OCI-LY3 (cell line): ENCODE data around the gene RGMB.

Experiments used
- H2AFZ ChIP-seq: fragments of 200-600, 300-600 bp; shearing (Covaris generic); 2 replicates; pipeline ENCODE4 v1.6.0; 2014; ENCODE audit warnings: antibody characterized with exemption, low read depth, low read length
- H3K27ac ChIP-seq: fragments of 200-600, 300-600 bp; sonication (generic); 2 replicates; pipeline ENCODE4 v1.5.1; 2014; ENCODE audit warnings: mild to moderate bottlenecking, low read length, moderate library complexity, mixed read lengths
- H3K27me3 ChIP-seq: fragments of 200-600, 300-600 bp; sonication (generic); 2 replicates; pipeline ENCODE4 v1.6.1; 2014; ENCODE audit warnings: low read depth, low read length, mixed read lengths
- H3K36me3 ChIP-seq: fragments of 200-600, 300-600 bp; sonication (generic); replicated peaks from 2 replicates; pipeline ENCODE3; 2014; ENCODE audit warnings: low read depth, low read length, mixed read lengths
- H3K4me1 ChIP-seq: fragments of 300-600, 200-600 bp; sonication (generic); 2 replicates; pipeline ENCODE4 v1.6.1; 2014; ENCODE audit warnings: low read length, mixed read lengths
- H3K4me2 ChIP-seq: fragments of 200-600, 300-600 bp; sonication (generic); 2 replicates; pipeline ENCODE4 v1.6.1; 2014; ENCODE audit warnings: low read length, mixed read lengths
- H3K4me3 ChIP-seq: fragments of 300-600, 200-600 bp; sonication (generic); 2 replicates; pipeline ENCODE4 v1.5.1; 2014; ENCODE audit warnings: antibody characterized with exemption, mild to moderate bottlenecking, low read length, moderate library complexity
- H3K79me2 ChIP-seq: fragments of 300-600, 200-600 bp; shearing (Covaris generic); 2 replicates; pipeline ENCODE4 v1.6.1; 2014; ENCODE audit warnings: mild to moderate bottlenecking, low read length, mixed read lengths
- H3K9ac ChIP-seq: fragments of 300-600, 200-600 bp; shearing (Covaris generic); 2 replicates; pipeline ENCODE4 v1.6.0; 2014; ENCODE audit warnings: mild to moderate bottlenecking, low read length, moderate library complexity
- H3K9me3 ChIP-seq: fragments of 200-600, 300-600 bp; shearing (Covaris generic); 2 replicates; pipeline ENCODE4 v1.6.1; 2014; ENCODE audit warnings: low read length, mixed read lengths; ENCODE audit not compliant: insufficient read depth
- H4K20me1 ChIP-seq: fragments of 200-600, 300-600 bp; sonication (generic); 2 replicates; pipeline ENCODE4 v1.6.1; 2016; ENCODE audit warnings: low read length, mixed read lengths; ENCODE audit not compliant: insufficient read depth
- EZH2phosphoT487 ChIP-seq: fragments of 200-600 bp; shearing (Covaris generic); IDR thresholded peaks from 2 replicates; pipeline ENCODE4 v1.6.1; 2018; ENCODE audit warnings: antibody characterized with exemption, mixed run types, low read depth
- TF ChIP-seq, protein P1 (sequence below): fragments of 200-600, 300-600 bp; sonication (generic); IDR thresholded peaks from 2 replicates; pipeline ENCODE4 v1.5.1; 2014; ENCODE audit warnings: antibody characterized with exemption, low read length, low read depth

RGMB gene

DNA sequence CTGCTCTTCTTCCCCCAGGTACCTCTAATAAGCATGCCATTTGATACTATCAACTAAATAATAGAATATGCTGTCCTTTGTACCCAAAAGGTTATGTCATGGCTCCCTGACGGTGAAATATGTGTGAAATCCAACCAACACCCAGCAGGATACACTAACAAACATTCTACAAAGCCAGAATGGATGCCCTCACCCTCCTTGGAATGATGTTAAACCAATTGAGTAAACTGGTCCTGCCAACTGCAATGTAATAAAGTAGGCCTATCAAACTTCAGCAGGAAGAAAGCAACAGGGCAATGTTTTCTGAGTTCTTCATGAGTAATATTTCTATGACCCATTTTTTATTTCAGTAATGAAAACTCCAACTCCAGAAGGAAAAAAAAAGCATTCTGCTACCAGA, 24.9 kb downstream of the RGMB start:
- H3K36me3 ChIP-seq: no peaks in the 10 kb centered on the region
- H4K20me1 ChIP-seq: no peaks in the 10 kb centered on the region
- TF ChIP-seq EZH2phosphoT487: no peak
- TF ChIP-seq, protein P1, sequence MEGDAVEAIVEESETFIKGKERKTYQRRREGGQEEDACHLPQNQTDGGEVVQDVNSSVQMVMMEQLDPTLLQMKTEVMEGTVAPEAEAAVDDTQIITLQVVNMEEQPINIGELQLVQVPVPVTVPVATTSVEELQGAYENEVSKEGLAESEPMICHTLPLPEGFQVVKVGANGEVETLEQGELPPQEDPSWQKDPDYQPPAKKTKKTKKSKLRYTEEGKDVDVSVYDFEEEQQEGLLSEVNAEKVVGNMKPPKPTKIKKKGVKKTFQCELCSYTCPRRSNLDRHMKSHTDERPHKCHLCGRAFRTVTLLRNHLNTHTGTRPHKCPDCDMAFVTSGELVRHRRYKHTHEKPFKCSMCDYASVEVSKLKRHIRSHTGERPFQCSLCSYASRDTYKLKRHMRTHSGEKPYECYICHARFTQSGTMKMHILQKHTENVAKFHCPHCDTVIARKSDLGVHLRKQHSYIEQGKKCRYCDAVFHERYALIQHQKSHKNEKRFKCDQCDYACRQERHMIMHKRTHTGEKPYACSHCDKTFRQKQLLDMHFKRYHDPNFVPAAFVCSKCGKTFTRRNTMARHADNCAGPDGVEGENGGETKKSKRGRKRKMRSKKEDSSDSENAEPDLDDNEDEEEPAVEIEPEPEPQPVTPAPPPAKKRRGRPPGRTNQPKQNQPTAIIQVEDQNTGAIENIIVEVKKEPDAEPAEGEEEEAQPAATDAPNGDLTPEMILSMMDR: no peak
- H3K9ac ChIP-seq: no peak overlapping the region
- no peaks in the 10 kb centered on the region for H3K79me2 ChIP-seq
- no peaks in the 10 kb centered on the region for H3K27me3 ChIP-seq
- no peak overlapping the region for H2AFZ ChIP-seq
- H3K9me3 ChIP-seq: no peaks in the 10 kb centered on the region
- H3K4me2 ChIP-seq: no peak overlapping the region
- no peak overlapping the region for H3K4me3 ChIP-seq
- H3K4me1 ChIP-seq: peaks cover 4% of the 10 kb centered on the region
- H3K27ac ChIP-seq: no peak overlapping the region

DNA sequence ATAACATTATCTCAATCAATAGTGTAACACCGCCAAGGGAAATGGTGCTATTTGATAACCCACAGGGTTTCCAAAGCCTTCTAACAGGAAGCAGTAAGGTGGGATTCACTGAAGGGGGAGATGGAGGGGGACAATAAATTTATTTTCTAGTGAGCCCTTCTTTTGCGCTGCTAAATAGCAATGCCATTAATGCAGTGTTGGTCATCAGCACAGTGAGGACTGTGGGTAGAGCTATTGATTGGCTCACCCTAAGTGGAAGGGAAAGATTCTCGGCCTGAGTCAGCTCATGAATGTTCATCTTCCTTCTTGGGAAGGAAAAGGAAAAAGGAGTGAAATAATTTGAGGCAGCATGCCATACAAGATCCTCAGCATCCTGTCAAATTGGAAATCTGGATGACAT, 25.4 kb downstream of the RGMB start:
- TF ChIP-seq, protein P1: no peak
- TF ChIP-seq EZH2phosphoT487: no peak
- no peaks in the 10 kb centered on the region for H4K20me1 ChIP-seq
- H3K4me2 ChIP-seq: no peak overlapping the region
- no peak overlapping the region for H3K9ac ChIP-seq
- H3K9me3 ChIP-seq: no peaks in the 10 kb centered on the region
- H2AFZ ChIP-seq: no peak overlapping the region
- no peak overlapping the region for H3K27ac ChIP-seq
- H3K36me3 ChIP-seq: no peaks in the 10 kb centered on the region
- H3K4me3 ChIP-seq: no peak overlapping the region
- no peaks in the 10 kb centered on the region for H3K79me2 ChIP-seq
- no peaks in the 10 kb centered on the region for H3K27me3 ChIP-seq
- peaks cover 4% of the 10 kb centered on the region for H3K4me1 ChIP-seq

DNA sequence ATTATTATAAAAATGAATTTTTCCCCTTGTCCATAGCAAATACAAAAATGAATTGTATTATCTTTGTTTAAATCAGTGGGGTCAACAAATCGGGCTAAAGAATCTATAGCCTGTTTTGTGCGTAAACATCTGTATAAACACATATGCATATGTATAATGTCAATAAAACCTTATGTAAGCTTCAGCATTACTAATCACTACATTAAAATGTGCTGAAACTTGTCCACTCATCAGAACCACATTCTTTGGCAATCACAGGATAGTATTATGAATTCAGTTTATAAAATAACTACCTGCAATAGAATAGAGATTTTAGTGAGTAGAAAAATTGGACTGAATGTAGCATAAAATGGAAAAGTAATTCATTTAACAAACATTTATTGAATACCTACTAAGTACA, 30.6 kb downstream of the RGMB start:
- Histone ChIP-seq H3K36me3 (no peaks in the 10 kb centered on the region), H2AFZ (no peak overlapping the region), H3K4me3 (no peak overlapping the region), H3K4me1 (no peaks in the 10 kb centered on the region; the same call in 1 of the 2 replicates), H3K4me2 (no peak overlapping the region), H3K27ac (no peak overlapping the region), H3K9ac (no peak overlapping the region), H4K20me1 (no peaks in the 10 kb centered on the region), H3K9me3 (no peaks in the 10 kb centered on the region), H3K79me2 (no peaks in the 10 kb centered on the region), H3K27me3 (no peaks in the 10 kb centered on the region)
- TF ChIP-seq, protein P1: no peak
- TF ChIP-seq EZH2phosphoT487: no peak

DNA sequence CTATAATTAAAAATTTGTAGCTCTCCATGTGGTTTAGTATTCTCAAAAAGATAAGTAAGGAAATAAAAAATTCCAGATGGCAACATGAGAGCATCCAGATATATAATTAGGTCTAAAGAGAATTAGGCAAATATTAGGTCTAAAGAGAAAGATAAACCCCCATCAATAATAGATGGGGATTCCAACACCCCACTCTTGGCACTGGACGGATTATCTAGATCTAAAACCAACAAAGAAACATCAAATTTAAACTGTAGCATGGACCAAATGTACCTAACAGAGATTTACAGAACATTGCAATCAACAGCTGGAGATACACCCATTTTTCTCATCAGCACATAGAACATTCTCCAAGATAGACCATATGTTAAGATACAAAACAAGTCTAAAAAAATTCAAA, 31.6 kb downstream of the RGMB start:
- H3K9ac ChIP-seq: no peak overlapping the region
- H4K20me1 ChIP-seq: no peaks in the 10 kb centered on the region
- no peak for TF ChIP-seq EZH2phosphoT487
- H3K79me2 ChIP-seq: no peaks in the 10 kb centered on the region
- H3K27ac ChIP-seq: no peak overlapping the region
- no peak overlapping the region for H3K4me2 ChIP-seq
- no peaks in the 10 kb centered on the region for H3K9me3 ChIP-seq
- H3K4me3 ChIP-seq: no peak overlapping the region
- no peaks in the 10 kb centered on the region for H3K36me3 ChIP-seq
- H3K27me3 ChIP-seq: no peaks in the 10 kb centered on the region
- no peaks in the 10 kb centered on the region; the same call in 1 of the 2 replicates for H3K4me1 ChIP-seq
- H2AFZ ChIP-seq: no peak overlapping the region

DNA sequence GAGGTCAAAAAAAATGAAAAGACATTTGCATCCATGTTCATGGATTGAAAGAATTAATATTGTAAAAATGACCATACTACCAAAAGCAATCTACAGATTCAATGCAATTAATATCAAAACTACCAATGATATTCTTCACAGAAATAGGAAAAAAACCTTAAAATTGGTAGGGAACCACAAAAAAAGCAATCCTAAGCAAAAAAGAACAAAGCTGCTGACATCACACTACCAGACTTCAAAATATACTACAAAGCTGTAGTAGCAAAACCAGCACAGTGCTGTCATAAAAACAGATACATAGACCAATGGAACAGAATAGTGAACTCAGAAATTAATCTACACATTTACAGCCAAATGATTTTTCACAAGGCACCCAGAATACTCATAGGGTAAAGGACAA, 34.3 kb downstream of the RGMB start:
- TF ChIP-seq EZH2phosphoT487: no peak
- TF ChIP-seq, protein P1: no peak
- H3K27ac ChIP-seq: no peak overlapping the region
- no peaks in the 10 kb centered on the region for H3K79me2 ChIP-seq
- H3K27me3 ChIP-seq: no peaks in the 10 kb centered on the region
- H3K4me1 ChIP-seq: no peaks in the 10 kb centered on the region; the same call in 1 of the 2 replicates
- H3K4me2 ChIP-seq: no peak overlapping the region
- H4K20me1 ChIP-seq: no peaks in the 10 kb centered on the region
- H3K9ac ChIP-seq: no peak overlapping the region
- H3K9me3 ChIP-seq: no peaks in the 10 kb centered on the region
- H3K4me3 ChIP-seq: no peak overlapping the region
- no peaks in the 10 kb centered on the region for H3K36me3 ChIP-seq
- H2AFZ ChIP-seq: no peak overlapping the region
